GM12801 (cell line): Measurements from ENCODE around the gene JAKMIP2.

Experiments
- CTCF ChIP-seq: IDR thresholded peaks from one replicate; pipeline ENCODE4 v1.5.1; 2011; ENCODE audit warnings: control low read depth; ENCODE audit not compliant: insufficient read length; ENCODE audit errors: extremely low read depth

JAKMIP2 gene

GRCh38 chr5:147586221-147586620, 196.3 kb downstream of the JAKMIP2 start:
- no peak for TF ChIP-seq CTCF

- no peak for TF ChIP-seq CTCF
Observed at GRCh38 chr5:147578228-147579024, 204.1 kb downstream of the JAKMIP2 start.

GRCh38 chr5:147576646-147577535, 205.6 kb downstream of the JAKMIP2 start:
- TF ChIP-seq CTCF, result no peak

GRCh38 chr5:147575598-147575997, 206.9 kb downstream of the JAKMIP2 start:
- no peak for TF ChIP-seq CTCF

GRCh38 chr5:147573211-147573610, 209.3 kb downstream of the JAKMIP2 start:
- TF ChIP-seq CTCF, result no peak

GRCh38 chr5:147568710-147569406, 213.7 kb downstream of the JAKMIP2 start:
- no peak for TF ChIP-seq CTCF
